GM12878 (cell line): ENCODE results near the gene RPL27A. TPM values are rescaled to one million over a fixed set of nuclear protein-coding genes. Genes with fewer than 3 reads are reported as not detected.

ENCODE experiments used
- ATAC-seq: fragments of 200-7000 bp; cut with Tn5 transposase; 3 replicates; pipeline ENCODE4 v1.9.1; 2020; ENCODE audit warnings: mild to moderate bottlenecking, moderate library complexity
- BruUV-seq: library from RNA; stranded (reverse); fragments of 400-500 nt; replicated peaks from 2 replicates; lab custom pipeline; 2021; lab: Mats Ljungman, UMichigan
- CTCF ChIA-PET: fragments of 300-600 bp; sonication (Branson Sonifier 250); formaldehyde crosslinking; extraction: SDS; loops from one replicate; lab custom pipeline; 2021; ENCODE audit warnings: inconsistent platforms; lab: Yijun Ruan, JAX
- POLR2A ChIA-PET: fragments of 350-600 bp; formaldehyde crosslinking; extraction: SDS; loops from one replicate; lab custom pipeline; 2021; ENCODE audit warnings: inconsistent platforms; lab: Charles Lee
- RAD21 ChIA-PET: fragments of 300-600 bp; sonication (Branson Sonifier 250); formaldehyde crosslinking; loops from one replicate; lab custom pipeline; 2023; ENCODE audit warnings: antibody characterized with exemption; ENCODE audit not compliant: unreplicated experiment; lab: Charles Lee
- SMC1A ChIA-PET: fragments of 300-600 bp; sonication (Branson Sonifier 250); formaldehyde crosslinking; loops from one replicate; lab custom pipeline; 2023; ENCODE audit not compliant: unreplicated experiment, uncharacterized antibody; lab: Charles Lee
- DNase-seq: peaks from one replicate; pipeline ENCODE4 v3.0.0-alpha.2; 2011; ENCODE audit warnings: low read depth, low spot score
- FAIRE-seq: peaks from 3 replicates; lab custom pipeline; 2011; peaks lifted over from hg19 to GRCh38; lab: Jason Lieb, UNC
- H2AFZ ChIP-seq: 2 replicates; pipeline ENCODE4 v1.6.0; 2011; ENCODE audit warnings: low read depth, low read length, control low read depth; ENCODE audit not compliant: control insufficient read depth
- H3K27ac ChIP-seq: 2 replicates; pipeline ENCODE4 v1.5.1; 2011; ENCODE audit warnings: control low read depth; ENCODE audit not compliant: control insufficient read depth, insufficient read depth
- H3K27me3 ChIP-seq, 2 experiments: replicated peaks in 1 of 2; 2 replicates each; pipeline versions ENCODE4 v1.6.0 to v1.6.1; 2011; ENCODE audit warnings: low read length in 1 of 2; ENCODE audit not compliant: control insufficient read depth in 2 of 2, insufficient read depth in 2 of 2
- H3K36me3 ChIP-seq, 2 experiments: 2 replicates each; pipeline ENCODE4 v1.5.1; 2011; ENCODE audit warnings: low read length in 1 of 2; ENCODE audit not compliant: control insufficient read depth in 2 of 2, insufficient read depth in 2 of 2
- H3K4me1 ChIP-seq: 2 replicates; pipeline ENCODE4 v1.6.1; 2011; ENCODE audit warnings: mild to moderate bottlenecking, low read length, moderate library complexity, mixed read lengths; ENCODE audit not compliant: control insufficient read depth, insufficient read depth
- H3K4me2 ChIP-seq: 2 replicates; pipeline ENCODE4 v1.6.0; 2011; ENCODE audit warnings: control low read depth; ENCODE audit not compliant: control insufficient read depth, insufficient read depth
- H3K4me3 ChIP-seq: fragments of 200-600 bp; sonication (generic); 2 replicates; pipeline ENCODE4 v1.5.1; 2016
- H3K79me2 ChIP-seq: 2 replicates; pipeline ENCODE4 v1.6.0; 2011; ENCODE audit warnings: low read length; ENCODE audit not compliant: control insufficient read depth, insufficient read depth
- H3K9ac ChIP-seq: 2 replicates; pipeline ENCODE4 v1.8.0; 2011; ENCODE audit warnings: low read length, control low read depth, mixed read lengths; ENCODE audit not compliant: control insufficient read depth, insufficient read depth
- H3K9me3 ChIP-seq: replicated peaks from 3 replicates; pipeline ENCODE4 v1.5.1; 2011; ENCODE audit warnings: mild to moderate bottlenecking, low read length; ENCODE audit not compliant: control insufficient read depth, insufficient read depth
- H4K20me1 ChIP-seq: 2 replicates; pipeline ENCODE4 v1.6.0; 2011; ENCODE audit not compliant: control insufficient read depth, insufficient read depth
- BCLAF1 ChIP-seq: fragments of 450-650 bp; IDR thresholded peaks from 2 replicates; pipeline ENCODE4 v1.6.1; 2017; ENCODE audit warnings: antibody characterized with exemption, mild to moderate bottlenecking, moderate library complexity
- E2F4 ChIP-seq: IDR thresholded peaks from 2 replicates; pipeline ENCODE4 v1.6.1; 2012; ENCODE audit warnings: low read depth, low read length, improper control_type of control experiment
- HDAC6 ChIP-seq: fragments of 200-600 bp; sonication (generic); IDR thresholded peaks from one replicate; pipeline ENCODE4 v1.8.0; 2017; ENCODE audit warnings: antibody characterized with exemption; ENCODE audit not compliant: unreplicated experiment
- IRF3 ChIP-seq: fragments of 450-650 bp; IDR thresholded peaks from 2 replicates; pipeline ENCODE4 v1.6.1; 2014; ENCODE audit warnings: mild to moderate bottlenecking
- NFXL1 ChIP-seq: fragments of 450-650 bp; IDR thresholded peaks from 2 replicates; pipeline ENCODE4 v1.6.1; 2017; ENCODE audit warnings: antibody characterized with exemption, mild to moderate bottlenecking, borderline replicate concordance
- POLR2AphosphoS5 ChIP-seq: IDR thresholded peaks from 2 replicates; pipeline ENCODE4 v1.6.1; 2011; ENCODE audit warnings: mild to moderate bottlenecking, low read length, inconsistent platforms
- RAD51 ChIP-seq: fragments of 450-650 bp; IDR thresholded peaks from 2 replicates; pipeline ENCODE4 v1.6.1; 2016; ENCODE audit warnings: moderate library complexity, mild to moderate bottlenecking, inconsistent platforms
- ZBTB4 ChIP-seq: fragments of 450-650 bp; formaldehyde crosslinking; IDR thresholded peaks from 2 replicates; pipeline ENCODE4 v1.4.0; 2022; ENCODE audit warnings: mild to moderate bottlenecking, moderate library complexity
- ZZZ3 ChIP-seq: IDR thresholded peaks from 2 replicates; pipeline ENCODE4 v1.6.1; 2011; ENCODE audit warnings: low read depth; ENCODE audit not compliant: control insufficient read depth, insufficient read length
- WGBS: methylation state at CpG from one replicate; pipeline ENCODE4 v1.1.6; 2016; ENCODE audit warnings: low lambda C conversion rate; ENCODE audit not compliant: insufficient replicate concordance, insufficient coverage; ENCODE audit errors: missing lambda C conversion rate; 5-methylcytosine and 5-hydroxymethylcytosine counted together
- in situ Hi-C: fragments of 300-500 bp; cut with MboI; formaldehyde crosslinking; loops from 9 replicates; pipeline ENCODE4 v1.14.3; 2018; ENCODE audit warnings: mixed read lengths
- intact Hi-C: fragments of 100-400 bp; cut with micrococcal nuclease; formaldehyde crosslinking; loops from one replicate; pipeline ENCODE4 v1.14.2; 2022; ENCODE audit not compliant: unreplicated experiment
- polyA plus RNA-seq, 11 experiments: library from polyadenylated mRNA; depleted of rRNA in 4 of 11; unstranded in 6 of 11; stranded (reverse) in 5 of 11; fragments of >200 nt; fragmentation: Nextera tagmentation in 4 of 11; fragmentation: Illumina TruSeq in 1 of 11; extraction: Ambion mirVana in 4 of 11; extraction: Trizol in 1 of 11; gene quantifications; 1 replicate in 1 of 11; 2 replicates in 10 of 11; pipeline versions ENCODE4 v1.2.1 to v1.2.3, GENCODE V29; 2011 to 2016; ENCODE audit warnings: inconsistent platforms in 2 of 11, missing spikeins in 2 of 11, low read depth in 1 of 11
- total RNA-seq, 4 experiments: library from RNA; depleted of rRNA in 3 of 4; stranded (reverse); fragments of >200 nt in 3 of 4; fragmentation: Illumina TruSeq in 1 of 4; extraction: Trizol in 1 of 4; gene quantifications; 2 replicates each; pipeline versions ENCODE4 v1.2.1 to v1.2.3, GENCODE V29; 2013 to 2021

Gene RPL27A
- total and polyA plus RNA-seq, 10 of the 15 experiments (the other 5 are each of a cell fraction or from before 2014, with no cell fraction given): 978 to 4,776 (median 1,959) TPM

- Histone ChIP-seq H4K20me1 (no peaks in the 10 kb centered on the region), H3K27me3 (no peaks in the 10 kb centered on the region), H3K9me3 (no peaks in the 10 kb centered on the region), H3K4me2 (no peak overlapping the region), H3K36me3 (no peaks in the 10 kb centered on the region), H3K27ac (no peak overlapping the region), H3K4me3 (no peak overlapping the region), H2AFZ (no peak overlapping the region), H3K9ac (no peak overlapping the region), H3K79me2 (no peaks in the 10 kb centered on the region), H3K4me1 (peaks cover 6% of the 10 kb centered on the region)
- no peak for ATAC-seq
- WGBS: 89% methylated on average over 12 of the region's 15 CpGs
- ChIA-PET POLR2A (interaction anchor here (1.1 kb wide), 1 partner anchor 95 kb away, joined by 5 read pairs; a partner anchor contains a TSS), CTCF (no interaction called here), SMC1A (no interaction called here), RAD21 (no interaction called here)
- intact Hi-C loops: no loop called here
- TF ChIP-seq IRF3: no peak
- no peak for FAIRE-seq
- DNase-seq: no peak
- BruUV-seq: no TSS peak
- in situ Hi-C loops: no loop called here
These were observed 32.9 kb downstream of the RPL27A start for GRCh38 chr11:8715501-8715900.

- Histone ChIP-seq H3K36me3 (no peaks in the 10 kb centered on the region), H3K4me2 (no peak overlapping the region), H3K79me2 (no peaks in the 10 kb centered on the region), H2AFZ (peak overlapping the region; percentile 75), H3K27me3 (no peaks in the 10 kb centered on the region), H3K4me3 (no peak overlapping the region), H3K9ac (no peak overlapping the region), H3K9me3 (no peaks in the 10 kb centered on the region), H4K20me1 (no peaks in the 10 kb centered on the region), H3K4me1 (peaks cover 6% of the 10 kb centered on the region), H3K27ac (no peak overlapping the region)
- no peak for FAIRE-seq
- ChIA-PET CTCF (no interaction called here), POLR2A (no interaction called here), RAD21 (no interaction called here), SMC1A (no interaction called here)
- in situ Hi-C loops (no loop called here), intact Hi-C loops (no loop called here)
- no peak for DNase-seq
- peak; percentile 40; the same call in 2 of the 3 replicates for ATAC-seq
- no TSS peak for BruUV-seq
- 64% methylated on average over 9 of the region's 9 CpGs for WGBS
- TF ChIP-seq RAD51 (no peak), ZBTB4 (CRISPR knock-in tag) (no peak), POLR2AphosphoS5 (no peak), E2F4 (no peak), NFXL1 (no peak), HDAC6 (no peak), BCLAF1 (no peak), ZZZ3 (no peak)
These were observed 34.9 kb downstream of the RPL27A start for GRCh38 chr11:8717544-8717875.
